Measurements from ENCODE around the gene SIRPA.
"Not testable (repeated sequence)": the region's sequence is repeated elsewhere in the genome, so short reads cannot be mapped to it uniquely, and the experiment has no call there.

The SIRPA gene

GRCh38 chr20:1906361-1907051 is 11.3 kb downstream of the SIRPA start:
- no peak for DNase-seq (ENCODE audit: low read depth in 1 of 2, low spot score in 1 of 2)

DNA sequence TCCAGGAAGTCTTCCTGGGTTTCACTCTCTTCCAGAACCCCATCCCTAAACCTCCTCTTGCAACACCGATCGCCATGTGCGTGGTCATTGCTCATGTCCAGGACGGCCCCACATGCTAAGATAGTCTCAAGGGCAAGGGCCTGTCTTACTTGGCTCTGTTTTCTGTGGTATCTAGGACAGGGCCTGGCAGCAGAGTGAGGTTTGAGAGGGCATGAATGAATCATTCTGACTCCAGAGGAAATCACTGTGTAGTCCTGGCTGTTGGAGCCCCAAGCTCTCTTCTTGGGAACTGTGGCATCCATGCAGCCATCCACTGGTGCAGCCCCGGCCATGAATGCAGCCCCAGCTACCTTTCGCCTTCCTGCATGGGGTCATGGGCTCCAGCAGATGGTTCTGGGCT is 12.4 kb downstream of the SIRPA start:
- no peak for DNase-seq (ENCODE audit: low read depth in 1 of 2, low spot score in 1 of 2)

DNA sequence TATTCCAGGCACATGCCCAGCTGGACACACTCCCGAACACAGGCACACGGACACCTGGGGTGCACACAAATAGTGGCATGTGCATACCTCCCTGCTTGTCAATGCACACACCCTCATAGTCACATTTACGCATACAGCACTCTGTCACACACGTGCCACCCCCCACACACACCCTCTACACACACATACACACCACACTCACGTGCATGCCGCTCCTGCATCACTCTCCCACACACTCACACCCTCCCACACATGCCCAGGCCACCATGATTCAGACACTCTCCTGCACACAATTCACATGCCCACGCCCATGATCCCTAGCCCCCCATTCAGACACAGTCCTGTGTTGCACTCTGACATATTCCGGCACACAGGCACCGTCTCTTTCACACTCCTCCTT is 13.0 kb downstream of the SIRPA start:
- DNase-seq (ENCODE audit: low read depth in 1 of 2, low spot score in 1 of 2): no peak

GRCh38 chr20:1909097-1909496 is 13.9 kb downstream of the SIRPA start:
- no peak for DNase-seq (ENCODE audit: low read depth in 1 of 2, low spot score in 1 of 2)

DNA sequence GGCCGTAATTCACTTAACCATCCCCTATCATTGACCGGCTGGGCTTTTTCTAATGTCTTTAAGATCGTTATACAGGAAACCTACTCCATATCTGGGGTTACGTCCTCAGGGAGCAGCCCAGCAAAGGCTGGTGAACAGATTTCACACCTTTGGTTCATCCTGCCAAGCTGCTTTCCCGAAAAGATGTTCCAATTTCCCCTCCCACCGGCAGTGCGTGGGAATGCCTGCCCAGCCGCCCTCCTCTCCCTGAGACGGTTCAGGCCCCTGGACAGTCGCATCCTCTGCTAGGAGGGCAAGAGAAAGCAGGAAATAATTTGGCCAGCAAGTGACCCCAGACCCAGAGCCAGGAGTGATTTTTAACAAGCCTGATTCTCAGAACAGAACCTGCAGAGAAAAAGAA is 16.3 kb downstream of the SIRPA start:
- no peak for DNase-seq (ENCODE audit: low read depth in 1 of 2, low spot score in 1 of 2)

DNA sequence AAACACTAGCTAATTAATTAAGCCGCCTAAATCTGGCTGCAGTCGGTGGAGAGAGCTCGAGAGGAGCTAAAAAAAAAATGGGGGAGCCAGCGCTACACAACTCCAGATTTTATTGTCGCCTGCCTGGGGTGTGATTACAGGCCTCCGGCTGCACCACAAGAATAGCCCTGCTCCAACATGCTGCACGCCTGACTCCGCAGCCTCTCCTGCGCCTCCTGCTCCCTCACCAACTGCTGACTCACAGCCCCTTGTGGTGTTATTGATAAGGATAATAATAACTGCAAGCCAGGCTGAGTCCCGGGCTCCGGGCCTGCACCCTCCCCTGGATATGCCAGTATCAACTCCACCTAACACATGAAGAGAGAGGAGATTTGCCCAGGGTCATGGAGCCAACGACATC is 16.8 kb downstream of the SIRPA start:
- DNase-seq (ENCODE audit: low read depth in 1 of 2, low spot score in 1 of 2): no peak

- no peak for DNase-seq (ENCODE audit: low read depth in 1 of 2, low spot score in 1 of 2)
Observed at GRCh38 chr20:1912646-1913045, 17.4 kb downstream of the SIRPA start.

DNA sequence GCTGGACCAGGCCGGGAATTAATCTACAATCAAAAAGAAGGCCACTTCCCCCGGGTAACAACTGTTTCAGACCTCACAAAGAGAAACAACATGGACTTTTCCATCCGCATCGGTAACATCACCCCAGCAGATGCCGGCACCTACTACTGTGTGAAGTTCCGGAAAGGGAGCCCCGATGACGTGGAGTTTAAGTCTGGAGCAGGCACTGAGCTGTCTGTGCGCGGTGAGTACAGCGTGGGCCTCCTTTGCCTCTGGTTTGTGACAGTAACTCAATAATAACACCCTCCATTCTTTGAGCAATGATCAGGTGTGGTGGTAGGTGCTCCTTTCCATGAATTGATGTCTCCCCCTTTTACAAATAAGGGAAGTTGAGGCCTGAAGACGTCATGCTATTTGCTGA is 20.0 kb downstream of the SIRPA start:
- DNase-seq (ENCODE audit: low read depth in 1 of 2, low spot score in 1 of 2): not testable (repeated sequence)

GRCh38 chr20:1915725-1916124 is 20.5 kb downstream of the SIRPA start:
- DNase-seq (ENCODE audit: low read depth in 1 of 2, low spot score in 1 of 2): no peak

- no peak for DNase-seq (ENCODE audit: low read depth in 1 of 2, low spot score in 1 of 2)
Observed at GRCh38 chr20:1917786-1918185, 22.6 kb downstream of the SIRPA start.

GRCh38 chr20:1918491-1919165 is 23.4 kb downstream of the SIRPA start:
- no peak for DNase-seq (ENCODE audit: low read depth in 1 of 2, low spot score in 1 of 2)

DNA sequence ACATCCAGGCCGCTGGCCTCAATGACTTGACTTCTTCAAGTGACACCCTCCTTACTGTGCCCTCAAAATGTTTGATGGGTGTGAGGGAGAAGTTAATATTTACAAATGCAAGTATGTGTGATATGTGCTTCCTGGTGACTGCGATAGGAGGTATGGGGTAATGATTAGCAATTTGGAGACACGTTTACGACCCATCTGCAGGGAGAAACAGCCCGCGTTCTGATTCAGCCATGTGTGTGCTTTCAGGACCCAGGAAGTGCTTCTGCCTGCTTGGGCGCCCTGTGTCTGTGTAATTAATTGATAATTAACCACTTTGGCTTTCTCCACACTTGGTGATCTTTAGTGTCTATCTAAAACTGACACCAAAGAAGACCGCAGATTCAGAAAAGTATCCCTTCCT is 25.0 kb downstream of the SIRPA start:
- DNase-seq (ENCODE audit: low read depth in 1 of 2, low spot score in 1 of 2): no peak

- DNase-seq (ENCODE audit: low read depth in 1 of 2, low spot score in 1 of 2): no peak
Observed at GRCh38 chr20:1920826-1921225, 25.6 kb downstream of the SIRPA start.

DNA sequence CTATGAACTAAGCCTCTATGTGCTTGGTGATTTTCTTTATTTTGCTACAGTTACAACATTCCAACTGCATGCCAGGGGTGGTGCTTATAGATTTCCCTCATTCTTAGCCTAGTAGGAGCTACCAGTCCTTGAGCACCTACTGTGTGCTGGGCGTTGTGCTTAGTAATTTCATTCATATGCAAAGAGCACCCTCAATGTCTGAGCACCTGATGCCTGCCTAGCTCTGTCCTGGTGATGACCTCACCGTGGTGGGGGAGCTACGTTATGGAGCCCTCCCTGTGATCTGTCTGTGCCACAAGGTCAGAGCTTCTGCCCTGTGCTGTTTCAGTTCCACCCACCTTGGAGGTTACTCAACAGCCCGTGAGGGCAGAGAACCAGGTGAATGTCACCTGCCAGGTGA is 26.8 kb downstream of the SIRPA start:
- DNase-seq (ENCODE audit: low read depth in 1 of 2, low spot score in 1 of 2): not testable (repeated sequence)

DNA sequence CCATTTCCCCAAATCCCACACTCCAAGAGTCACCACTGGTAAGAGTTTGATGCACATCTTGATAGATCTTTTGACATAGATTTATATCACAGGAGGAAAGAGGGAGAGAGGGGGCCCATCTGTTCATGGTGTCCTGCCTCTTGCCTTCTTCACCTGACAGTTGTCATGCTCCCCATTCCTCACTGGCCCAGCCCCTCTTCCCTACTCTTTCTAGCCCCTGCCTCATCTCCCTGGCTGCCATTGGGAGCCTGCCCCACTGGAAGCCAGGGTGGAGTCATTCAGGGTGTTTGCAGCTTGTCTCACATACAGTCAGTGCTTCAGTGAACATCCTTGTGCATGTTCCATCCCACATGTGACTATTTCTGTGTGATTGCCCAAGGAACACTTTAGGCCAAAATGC is 27.6 kb downstream of the SIRPA start:
- DNase-seq (ENCODE audit: low read depth in 1 of 2, low spot score in 1 of 2): no peak

- no peak for DNase-seq (ENCODE audit: low read depth in 1 of 2, low spot score in 1 of 2)
Observed at GRCh38 chr20:1924910-1925861, 30.0 kb downstream of the SIRPA start.

GRCh38 chr20:1926237-1926636 is 31.0 kb downstream of the SIRPA start:
- DNase-seq (ENCODE audit: low read depth in 1 of 2, low spot score in 1 of 2): no peak

DNA sequence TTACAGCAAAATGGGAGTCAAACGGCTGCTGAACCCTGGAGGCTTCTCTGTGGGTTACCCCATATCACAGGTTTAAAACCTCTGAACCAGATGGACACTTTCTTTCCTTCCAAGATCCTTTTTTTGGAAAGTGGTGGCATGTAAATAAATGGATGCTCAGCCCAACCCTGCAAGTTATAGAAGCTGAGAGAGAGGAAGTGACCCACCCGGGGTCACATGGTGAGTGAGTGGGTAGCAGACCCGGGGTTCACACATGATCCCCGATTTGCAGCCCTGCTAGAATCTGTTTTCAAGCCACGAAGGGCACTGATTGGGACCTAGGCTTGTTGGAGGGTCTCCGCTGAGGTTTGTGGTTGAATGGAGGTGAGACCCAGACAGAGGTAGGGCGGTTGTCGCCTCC is 32.0 kb downstream of the SIRPA start:
- no peak for DNase-seq (ENCODE audit: low read depth in 1 of 2, low spot score in 1 of 2)

GRCh38 chr20:1928154-1928553 is 32.9 kb downstream of the SIRPA start:
- DNase-seq (ENCODE audit: low read depth in 1 of 2, low spot score in 1 of 2): no peak

GRCh38 chr20:1928782-1929181 is 33.6 kb downstream of the SIRPA start:
- DNase-seq (ENCODE audit: low read depth in 1 of 2, low spot score in 1 of 2): no peak

DNA sequence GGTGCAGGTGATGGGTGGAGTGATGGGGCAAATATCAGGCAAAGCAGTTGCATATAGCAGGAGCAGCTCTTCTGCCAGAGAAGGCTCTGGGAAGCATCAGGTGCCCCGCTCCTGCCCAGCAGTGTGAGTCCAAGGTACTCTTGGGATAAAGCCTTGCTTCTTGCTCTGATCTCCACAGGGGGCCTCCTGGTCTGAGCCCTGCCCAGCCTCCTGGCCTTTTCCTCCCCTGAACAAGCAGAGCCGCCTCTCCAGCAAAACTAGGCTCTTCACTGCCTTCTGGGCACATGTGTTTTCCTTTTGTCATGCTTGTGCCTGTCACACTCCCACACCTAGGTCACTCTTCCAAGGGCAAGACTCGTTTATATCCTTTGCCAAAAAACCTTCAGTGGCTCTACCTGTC is 34.3 kb downstream of the SIRPA start:
- no peak for DNase-seq (ENCODE audit: low read depth in 1 of 2, low spot score in 1 of 2)

GRCh38 chr20:1930165-1930564 is 35.0 kb downstream of the SIRPA start:
- DNase-seq (ENCODE audit: low read depth in 1 of 2, low spot score in 1 of 2): no peak

All from activated CD4-positive, alpha-beta T cell treated with anti-CD3 and anti-CD28 coated beads, Interleukin-2, amount 50 U/mL, for 24 hours (primary cell).